GM10266 (cell line): Measurements from ENCODE around the gene HSD17B14.
"Not testable (repeated sequence)": the region's sequence is repeated elsewhere in the genome, so short reads cannot be mapped to it uniquely, and the experiment has no call there.

Source experiments
- DNase-seq: peaks from one replicate; pipeline ENCODE4 v3.0.0; 2012; ENCODE audit errors: extremely low spot score
- CTCF ChIP-seq: IDR thresholded peaks from 2 replicates; pipeline ENCODE4 v1.5.1; 2012; ENCODE audit warnings: mild to moderate bottlenecking, low read depth; ENCODE audit not compliant: control insufficient read depth, insufficient read depth; ENCODE audit errors: missing control alignments

The HSD17B14 gene

GRCh38 chr19:48836089-48837017 lies at the start of gene HSD17B14:
HSD17B14 (minus strand) TSS chr19:48836491; CDS start chr19:48836411, 80 bp downstream.
- no peak for TF ChIP-seq CTCF
- no peak for DNase-seq

DNA sequence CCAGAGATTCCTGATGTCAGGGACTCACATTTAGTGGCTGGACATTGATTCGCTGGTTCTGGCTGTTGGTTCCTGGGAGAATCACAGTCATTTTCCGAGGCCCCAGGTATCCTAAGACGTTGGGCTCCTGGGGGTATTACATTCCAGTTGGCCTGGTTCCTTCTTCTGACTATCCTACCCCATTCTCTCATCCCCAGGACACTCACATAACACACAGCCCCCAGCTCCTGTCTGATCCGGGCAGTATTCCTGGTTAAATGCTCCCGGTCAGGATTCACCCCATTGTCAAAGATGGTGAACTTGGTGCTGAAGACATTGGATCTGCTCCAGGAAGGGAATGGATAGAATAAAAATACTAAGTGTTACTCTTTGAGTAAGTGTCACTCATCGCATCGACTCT lies 47.4 kb upstream of the HSD17B14 start:
- no peak for TF ChIP-seq CTCF

GRCh38 chr19:48881741-48882657 lies 45.7 kb upstream of the HSD17B14 start:
- no peak for TF ChIP-seq CTCF
- DNase-seq = no peak

More for the DNA sequence above, 47.4 kb upstream of the HSD17B14 start:
- DNase-seq = no peak

- DNase-seq = not testable (repeated sequence)
Measured at GRCh38 chr19:48879696-48880095, 43.4 kb upstream of the HSD17B14 start.

DNA sequence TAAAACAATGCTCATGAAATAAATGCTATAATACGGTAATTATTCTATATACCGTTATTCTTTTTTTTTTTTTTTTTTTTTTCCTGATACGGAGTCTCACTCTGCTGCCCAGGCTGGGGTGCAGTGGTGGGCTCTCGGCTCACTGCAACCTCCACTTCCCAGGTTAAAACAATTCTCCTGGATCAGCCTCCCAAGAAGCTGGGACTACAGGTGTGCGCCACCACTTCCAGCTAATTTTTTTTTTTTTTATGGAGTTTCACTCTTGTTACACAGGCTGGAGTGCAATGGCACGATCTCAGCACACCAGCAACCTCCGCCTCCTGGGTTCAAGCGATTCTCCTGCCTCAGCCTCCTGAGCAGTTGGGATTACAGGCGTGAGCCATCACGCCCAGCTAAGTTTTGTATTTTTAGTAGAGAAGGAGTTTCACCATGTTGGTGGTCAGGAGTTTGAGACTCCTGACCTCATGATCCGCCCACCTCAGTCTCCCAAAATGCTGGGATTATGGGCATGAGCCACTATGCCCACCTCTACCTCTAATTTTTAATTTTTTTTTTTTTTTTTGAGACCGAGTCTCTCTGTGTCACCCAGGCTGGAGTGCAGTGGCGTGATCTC lies 42.8 kb upstream of the HSD17B14 start:
- no peak for DNase-seq
- TF ChIP-seq CTCF = no peak

- TF ChIP-seq CTCF = no peak
- DNase-seq = no peak
Measured at GRCh38 chr19:48878196-48879024, 42.1 kb upstream of the HSD17B14 start.

- no peak for DNase-seq
- no peak for TF ChIP-seq CTCF
Measured at GRCh38 chr19:48877855-48878195, 41.5 kb upstream of the HSD17B14 start.

DNA sequence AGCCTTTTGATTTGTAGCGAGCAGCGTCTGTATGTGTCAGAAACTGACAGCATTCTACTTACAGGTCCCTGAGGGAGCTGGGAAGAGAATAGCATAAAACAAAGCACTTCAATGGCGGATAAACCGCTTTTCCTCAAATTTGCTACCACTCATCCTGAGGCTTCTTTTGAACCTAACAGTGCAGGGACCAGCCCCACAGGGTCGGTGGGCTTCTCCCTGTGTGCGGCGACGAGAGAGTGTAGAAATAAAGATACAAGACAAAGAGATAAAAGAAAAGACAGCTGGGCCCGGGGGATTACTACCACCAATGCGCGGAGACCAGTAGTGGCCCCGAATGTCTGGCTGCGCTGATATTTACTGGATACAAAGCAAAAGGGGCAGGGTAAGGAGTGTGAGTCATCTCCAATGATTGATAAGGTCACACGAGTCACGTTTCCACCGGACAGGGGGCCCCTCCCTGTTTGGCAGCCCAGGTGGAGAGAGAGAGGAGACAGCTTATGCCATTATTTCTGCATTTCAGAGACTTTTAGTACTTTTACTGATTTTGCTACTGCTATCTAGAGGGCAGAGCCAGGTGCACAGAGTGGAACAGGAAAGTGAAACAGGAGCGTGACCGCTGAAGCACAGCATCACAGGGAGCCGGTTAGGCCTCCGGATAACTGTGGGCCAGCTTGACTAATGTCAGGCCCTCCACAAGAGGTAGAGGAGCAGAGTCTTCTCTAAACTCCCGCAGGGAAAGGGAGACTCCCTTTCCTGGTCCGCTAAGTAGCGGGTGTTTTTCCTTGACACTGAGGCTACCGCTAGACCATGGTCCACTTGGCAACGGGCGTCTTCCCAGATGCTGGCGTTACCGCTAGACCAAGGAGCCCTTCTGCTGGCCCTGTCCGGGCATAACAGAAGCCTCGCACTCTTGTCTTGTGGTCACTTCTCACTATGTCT lies 40.0 kb upstream of the HSD17B14 start:
- DNase-seq = not testable (repeated sequence)
